Adrenal gland (tissue), 12 donors: ENCODE results near the gene DSG1. TPM values are rescaled to one million over a fixed set of nuclear protein-coding genes. Genes with fewer than 3 reads are reported as not detected.

Source experiments
- DNase-seq, 7 donors: peaks; one replicate each; pipeline ENCODE4 v3.0.0-alpha.2; 2019 to 2020
- H3K27ac ChIP-seq, 5 donors: fragments of 200-600 bp; sonication (generic) in 4 of 5; 1 replicate in 3 of 5; 2 replicates in 2 of 5; pipeline versions ENCODE4 v1.5.1 to v1.8.0; 2016 to 2020; ENCODE audit warnings: mild to moderate bottlenecking in 1 of 5
- H3K27me3 ChIP-seq: fragments of 200-600 bp; 2 replicates; pipeline ENCODE4 v1.8.0; 2021
- H3K36me3 ChIP-seq, 2 donors: fragments of 200-600 bp; replicated peaks in 1 of 2; 1 replicate in 1 of 2; 2 replicates in 1 of 2; pipeline versions ENCODE4 v1.5.1 to v1.8.0; 2018 to 2022
- H3K4me1 ChIP-seq, 2 donors: fragments of 200-600 bp; replicated peaks in 1 of 2; 1 replicate in 1 of 2; 2 replicates in 1 of 2; pipeline versions ENCODE4 v1.5.1 to v1.8.0; 2018 to 2021
- H3K4me3 ChIP-seq, 4 donors: fragments of 200-600 bp; sonication (generic) in 3 of 4; one replicate each; pipeline ENCODE4 v1.5.1; 2016 to 2018
- H3K9me3 ChIP-seq, 3 donors: fragments of 200-600 bp; sonication (generic) in 1 of 3; replicated peaks in 1 of 3; 1 replicate in 2 of 3; 2 replicates in 1 of 3; pipeline versions ENCODE4 v1.5.1 to v1.8.0; 2016 to 2021
- POLR2A ChIP-seq, 2 donors: fragments of 450-650 bp; IDR thresholded peaks; one replicate each; pipeline ENCODE4 v1.6.1; 2017; ENCODE audit warnings: antibody characterized with exemption in 2 of 2, mild to moderate bottlenecking in 2 of 2, moderate library complexity in 1 of 2
- WGBS, 4 donors: extraction: QIAGEN DNeasy Blood & Tissue Kit in 2 of 4; methylation state at CpG; one replicate each; pipeline versions ENCODE4 v1.1.5 to v1.1.7; 2013 to 2017; 5-methylcytosine and 5-hydroxymethylcytosine counted together
- intact Hi-C, 2 donors: fragments of 100-400 bp; cut with DNase I; formaldehyde crosslinking; loops; one replicate each; pipeline versions ENCODE4 v1.14.1 to v1.15.0; 2022 to 2023
- polyA plus RNA-seq, 3 donors: library from polyadenylated mRNA; stranded (reverse); fragments of 200-250 nt in 2 of 3; fragments of 350-450 nt in 1 of 3; fragmentation: Illumina TruSeq in 1 of 3; extraction: RNeasy Lipid Tissue Mini Kit (QIAGEN cat#74804) in 1 of 3; gene quantifications; one replicate each; pipeline ENCODE4 v1.2.3, GENCODE V29; 2013 to 2014
- small RNA-seq, 2 donors: library from RNA; depleted of rRNA; stranded (forward); fragments of <200 nt; gene quantifications; one replicate each; pipeline ENCODE3, GENCODE V24; 2016
- total RNA-seq, 9 donors: library from RNA; depleted of rRNA in 4 of 9; stranded (reverse); fragments of >200 nt in 4 of 9; fragments of 120-200 nt in 1 of 9; fragmentation: NEBNext Ultra II Directional in 1 of 9; extraction: Animal tissue kit (Norgen Biotek cat#: 25700) in 1 of 9; gene quantifications; one replicate each; pipeline versions ENCODE4 v1.1.0 to v1.2.4, GENCODE V29; 2013 to 2023
- TF ChIP-seq, protein P1 (sequence below), 6 experiments: fragments of 450-650 bp in 4 of 6; fragments of 200-600 bp in 2 of 6; sonication (generic) in 1 of 6; IDR thresholded peaks; 1 replicate in 5 of 6; 2 replicates in 1 of 6; pipeline versions ENCODE4 v1.5.1 to v1.8.0; 2016 to 2021; ENCODE audit warnings: antibody characterized with exemption in 6 of 6, mild to moderate bottlenecking in 2 of 6, moderate library complexity in 1 of 6
- donor health status: healthy with polysubstance abuse.
- donor health status: Bipolar disorder and iron deficiency.
- donor health status: DM: yes; HTN: yes; CAD: no.
- donor health status: DM: no; HTN: no; CAD: no.
- donor health status: DM: no; HTN: no; CAD: no.
- donor health status: DM: yes; HTN: yes; CAD: no.

The DSG1 gene
- total and polyA plus RNA-seq, 12 donors = 0.03 TPM; not detected in 11

DNA sequence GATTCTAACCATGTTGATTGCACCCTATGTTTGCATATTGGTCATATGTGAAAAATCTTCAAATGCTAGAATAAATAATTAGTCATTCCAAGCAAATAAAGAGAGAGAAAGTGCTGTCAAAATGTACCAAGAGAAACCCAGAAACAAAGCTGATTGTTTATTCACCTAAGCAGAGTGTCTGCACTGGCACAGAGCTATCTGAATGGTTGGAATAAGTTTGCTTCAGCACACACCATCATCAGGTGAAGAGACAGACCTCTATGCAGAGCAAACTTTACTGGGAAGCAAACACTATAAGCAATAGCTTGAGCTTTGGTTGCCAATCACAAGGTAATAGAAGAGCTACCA lies 84.0 kb downstream of the DSG1 start:
- Histone ChIP-seq H3K4me1 (no peaks in the 10 kb centered on the region), H3K9me3 (no peaks in the 10 kb centered on the region), H3K4me3 (no peak overlapping the region), H3K36me3 (no peaks in the 10 kb centered on the region), H3K27ac (no peak overlapping the region), H3K27me3 (no peaks in the 10 kb centered on the region)
- TF ChIP-seq, protein P1, sequence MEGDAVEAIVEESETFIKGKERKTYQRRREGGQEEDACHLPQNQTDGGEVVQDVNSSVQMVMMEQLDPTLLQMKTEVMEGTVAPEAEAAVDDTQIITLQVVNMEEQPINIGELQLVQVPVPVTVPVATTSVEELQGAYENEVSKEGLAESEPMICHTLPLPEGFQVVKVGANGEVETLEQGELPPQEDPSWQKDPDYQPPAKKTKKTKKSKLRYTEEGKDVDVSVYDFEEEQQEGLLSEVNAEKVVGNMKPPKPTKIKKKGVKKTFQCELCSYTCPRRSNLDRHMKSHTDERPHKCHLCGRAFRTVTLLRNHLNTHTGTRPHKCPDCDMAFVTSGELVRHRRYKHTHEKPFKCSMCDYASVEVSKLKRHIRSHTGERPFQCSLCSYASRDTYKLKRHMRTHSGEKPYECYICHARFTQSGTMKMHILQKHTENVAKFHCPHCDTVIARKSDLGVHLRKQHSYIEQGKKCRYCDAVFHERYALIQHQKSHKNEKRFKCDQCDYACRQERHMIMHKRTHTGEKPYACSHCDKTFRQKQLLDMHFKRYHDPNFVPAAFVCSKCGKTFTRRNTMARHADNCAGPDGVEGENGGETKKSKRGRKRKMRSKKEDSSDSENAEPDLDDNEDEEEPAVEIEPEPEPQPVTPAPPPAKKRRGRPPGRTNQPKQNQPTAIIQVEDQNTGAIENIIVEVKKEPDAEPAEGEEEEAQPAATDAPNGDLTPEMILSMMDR (IDR thresholded peaks at IDR 0.05) = no peak
- no peak for TF ChIP-seq POLR2A (IDR thresholded peaks at IDR 0.05)
- intact Hi-C loops = no loop called here
- no peak for DNase-seq

DNA sequence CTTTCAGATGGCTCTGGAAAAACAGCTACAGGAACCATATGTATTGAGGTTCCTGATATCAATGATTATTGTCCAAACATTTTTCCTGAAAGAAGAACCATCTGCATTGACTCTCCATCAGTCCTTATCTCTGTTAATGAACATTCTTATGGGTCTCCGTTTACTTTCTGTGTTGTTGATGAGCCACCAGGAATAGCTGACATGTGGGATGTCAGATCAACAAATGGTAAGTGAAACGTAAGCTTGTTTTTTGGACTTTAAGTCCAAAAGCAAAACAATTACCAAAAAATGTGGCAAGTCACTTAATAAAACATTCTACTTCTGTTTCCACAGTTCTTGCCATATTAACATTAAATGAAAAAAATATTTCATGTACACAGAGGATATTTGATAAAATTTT lies 85.4 kb downstream of the DSG1 start:
- Histone ChIP-seq H3K27me3 (no peaks in the 10 kb centered on the region), H3K36me3 (no peaks in the 10 kb centered on the region), H3K4me1 (no peaks in the 10 kb centered on the region), H3K9me3 (no peaks in the 10 kb centered on the region), H3K27ac (no peak overlapping the region), H3K4me3 (no peak overlapping the region)
- WGBS, 4 donors = 45 to 66% (median 56%) methylated on average over 2 of the region's 2 CpGs
- intact Hi-C loops = no loop called here
- no peak for DNase-seq
- TF ChIP-seq, protein P1 (IDR thresholded peaks at IDR 0.05) = no peak
- TF ChIP-seq POLR2A (IDR thresholded peaks at IDR 0.05) = no peak

Small RNA genes within 50 kb of the gene (small RNA-seq; reads per million reads assigned to genes)
- gene RF00019 (0 reads per million in 2 donors), gene RNU6-167P (0 reads per million in 2 donors)

Other genes with a start within 250 kb of the DSG1 start
- gene DSC2, start 215.7 kb upstream of the DSG1 start, total RNA-seq = 10 to 100 TPM in 2 of 9 donors, 1 to 10 TPM in 6, under 1 TPM in 1; 0.97 to 14.2 (median 5.2) TPM
- 1 to 10 TPM in 1 of 3 donors, under 1 TPM in 2; 0.48 to 2.5 (median 0.91) TPM for gene DSC2, start 215.7 kb upstream of the DSG1 start, polyA plus RNA-seq
- not detected for gene DSC1, start 155.3 kb upstream of the DSG1 start, total RNA-seq
- gene DSC1, start 155.3 kb upstream of the DSG1 start, polyA plus RNA-seq = not detected
- gene DSG4, start 58.6 kb downstream of the DSG1 start, total RNA-seq = not detected
- gene DSG4, start 58.6 kb downstream of the DSG1 start, polyA plus RNA-seq = not detected
- under 1 TPM in 1 of 9 donors, not detected in 8; 0.04 TPM for gene DSG3, start 129.6 kb downstream of the DSG1 start, total RNA-seq
- gene DSG3, start 129.6 kb downstream of the DSG1 start, polyA plus RNA-seq = under 1 TPM in 2 of 3 donors, not detected in 1; 0.08 to 0.17 TPM
- gene DSG2, start 180.0 kb downstream of the DSG1 start, total RNA-seq = 1 to 10 TPM in 7 of 9 donors, under 1 TPM in 2; 0.56 to 6.8 (median 2.1) TPM
- gene DSG2, start 180.0 kb downstream of the DSG1 start, polyA plus RNA-seq = 1 to 10 TPM in 1 of 3 donors, under 1 TPM in 2; 0.32 to 2.3 (median 0.74) TPM